Kidney epithelial cell (primary cell): ENCODE data around the gene PPP1R14C. TPM values are rescaled to one million over a fixed set of nuclear protein-coding genes. Genes with fewer than 3 reads are reported as not detected.

Experiments
- DNase-seq: peaks from one replicate; pipeline ENCODE4 v3.0.0-alpha.2; 2010; ENCODE audit warnings: low read depth
- H3K27me3 ChIP-seq: 2 replicates; pipeline ENCODE4 v1.6.0; 2011; ENCODE audit warnings: low read length; ENCODE audit not compliant: control insufficient read depth, insufficient read depth
- H3K36me3 ChIP-seq: 2 replicates; pipeline ENCODE4 v1.5.1; 2011; ENCODE audit warnings: low read length; ENCODE audit not compliant: control insufficient read depth, insufficient read depth
- H3K4me3 ChIP-seq: 2 replicates; pipeline ENCODE4 v1.5.1; 2011; ENCODE audit warnings: low read depth, mild to moderate bottlenecking, control low read depth, low read length
- total RNA-seq: library from RNA; depleted of rRNA; stranded (reverse); fragments of >200 nt; gene quantifications from 2 replicates; pipeline ENCODE4 v1.2.3, GENCODE V29; 2015
- TF ChIP-seq, protein P1 (sequence below): IDR thresholded peaks from 2 replicates; pipeline ENCODE4 v1.5.1; 2011; ENCODE audit warnings: mild to moderate bottlenecking, moderate library complexity, low read length, control low read depth, inconsistent platforms; ENCODE audit not compliant: insufficient read depth, poor library complexity, severe bottlenecking

PPP1R14C gene
- total RNA-seq, 1 donor from 2014 or later, result 45.5 TPM

DNA sequence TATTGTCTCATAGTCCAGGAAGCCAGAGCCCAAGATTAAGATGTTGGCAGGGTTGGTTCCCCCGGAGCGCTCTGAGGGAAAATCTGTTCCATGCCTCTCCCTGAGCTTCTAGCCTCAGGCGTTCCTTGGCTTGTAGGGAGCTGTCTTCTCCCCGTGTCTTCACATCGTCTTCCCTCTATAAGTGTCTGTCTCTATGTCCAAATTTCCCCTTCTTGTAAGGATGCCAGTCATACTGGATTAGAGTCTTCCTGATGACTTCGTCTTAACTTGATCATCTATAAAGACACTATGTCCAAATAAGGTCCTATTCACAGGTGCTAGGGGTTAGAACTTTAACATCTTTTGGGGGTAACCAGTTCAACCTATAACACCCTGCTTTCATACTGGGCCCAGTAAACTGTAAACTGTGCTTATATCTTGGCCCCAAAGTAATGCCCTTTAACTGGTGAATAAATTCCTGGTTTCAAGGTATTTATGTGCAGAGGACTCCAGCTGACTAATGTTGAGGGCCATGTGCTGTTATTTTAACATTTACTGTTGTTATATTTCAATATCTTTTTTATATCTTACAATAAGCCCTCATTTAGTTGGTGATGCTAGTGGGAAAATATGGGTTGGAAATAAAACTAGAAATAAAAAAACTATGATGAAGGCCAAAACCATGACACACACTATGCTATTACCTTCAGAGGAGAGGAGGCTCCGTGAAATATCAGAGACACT, 124.3 kb downstream of the PPP1R14C start:
- Histone ChIP-seq H3K36me3 (no peaks in the 10 kb centered on the region), H3K27me3 (no peaks in the 10 kb centered on the region), H3K4me3 (no peak overlapping the region)
- no peak for DNase-seq
- TF ChIP-seq, protein P1, sequence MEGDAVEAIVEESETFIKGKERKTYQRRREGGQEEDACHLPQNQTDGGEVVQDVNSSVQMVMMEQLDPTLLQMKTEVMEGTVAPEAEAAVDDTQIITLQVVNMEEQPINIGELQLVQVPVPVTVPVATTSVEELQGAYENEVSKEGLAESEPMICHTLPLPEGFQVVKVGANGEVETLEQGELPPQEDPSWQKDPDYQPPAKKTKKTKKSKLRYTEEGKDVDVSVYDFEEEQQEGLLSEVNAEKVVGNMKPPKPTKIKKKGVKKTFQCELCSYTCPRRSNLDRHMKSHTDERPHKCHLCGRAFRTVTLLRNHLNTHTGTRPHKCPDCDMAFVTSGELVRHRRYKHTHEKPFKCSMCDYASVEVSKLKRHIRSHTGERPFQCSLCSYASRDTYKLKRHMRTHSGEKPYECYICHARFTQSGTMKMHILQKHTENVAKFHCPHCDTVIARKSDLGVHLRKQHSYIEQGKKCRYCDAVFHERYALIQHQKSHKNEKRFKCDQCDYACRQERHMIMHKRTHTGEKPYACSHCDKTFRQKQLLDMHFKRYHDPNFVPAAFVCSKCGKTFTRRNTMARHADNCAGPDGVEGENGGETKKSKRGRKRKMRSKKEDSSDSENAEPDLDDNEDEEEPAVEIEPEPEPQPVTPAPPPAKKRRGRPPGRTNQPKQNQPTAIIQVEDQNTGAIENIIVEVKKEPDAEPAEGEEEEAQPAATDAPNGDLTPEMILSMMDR, result no peak

DNA sequence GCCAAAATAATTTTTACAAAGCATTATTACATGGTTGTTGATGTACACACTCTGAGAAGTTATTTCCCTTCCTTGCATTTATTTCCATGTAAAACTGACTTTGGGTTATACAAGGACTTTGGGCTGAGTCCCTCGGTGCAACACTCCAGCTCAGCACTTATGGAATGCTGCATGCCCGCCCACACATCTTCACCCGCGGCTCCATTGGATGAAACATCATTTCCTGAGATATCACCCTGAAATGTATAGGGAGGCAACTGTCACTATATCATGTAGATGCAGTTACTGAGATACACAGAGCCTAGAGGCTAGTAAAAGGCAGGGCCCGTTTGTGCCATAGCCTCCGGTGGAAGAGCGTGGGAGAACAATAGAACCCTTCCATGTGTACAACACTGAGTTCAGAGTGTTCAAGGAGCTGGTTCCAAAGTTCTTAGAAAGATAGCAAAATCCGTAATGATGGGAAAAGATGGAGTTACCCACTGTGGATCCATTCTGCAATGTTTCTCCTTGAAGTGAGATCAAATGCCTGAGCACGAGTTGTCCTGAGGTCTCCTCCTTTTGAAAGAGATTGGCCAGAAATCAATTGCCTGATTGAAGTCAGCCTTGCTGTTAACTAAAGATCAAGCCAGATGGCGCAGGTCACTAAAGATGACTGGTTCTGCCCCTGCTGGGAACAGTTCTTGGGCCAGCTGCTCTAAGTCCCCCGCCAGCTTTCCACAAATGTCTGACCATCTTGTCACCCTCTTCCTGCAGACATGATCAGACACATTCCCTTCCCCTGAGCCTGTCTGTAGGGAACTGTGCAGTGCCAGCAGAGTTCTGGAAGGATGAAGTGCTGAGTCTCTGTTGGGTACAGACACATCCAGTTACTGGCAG, 125.1 kb downstream of the PPP1R14C start:
- TF ChIP-seq, protein P1, result no peak
- no peak for DNase-seq
- H3K27me3 ChIP-seq, result no peaks in the 10 kb centered on the region
- H3K4me3 ChIP-seq, result no peak overlapping the region
- H3K36me3 ChIP-seq, result no peaks in the 10 kb centered on the region

DNA sequence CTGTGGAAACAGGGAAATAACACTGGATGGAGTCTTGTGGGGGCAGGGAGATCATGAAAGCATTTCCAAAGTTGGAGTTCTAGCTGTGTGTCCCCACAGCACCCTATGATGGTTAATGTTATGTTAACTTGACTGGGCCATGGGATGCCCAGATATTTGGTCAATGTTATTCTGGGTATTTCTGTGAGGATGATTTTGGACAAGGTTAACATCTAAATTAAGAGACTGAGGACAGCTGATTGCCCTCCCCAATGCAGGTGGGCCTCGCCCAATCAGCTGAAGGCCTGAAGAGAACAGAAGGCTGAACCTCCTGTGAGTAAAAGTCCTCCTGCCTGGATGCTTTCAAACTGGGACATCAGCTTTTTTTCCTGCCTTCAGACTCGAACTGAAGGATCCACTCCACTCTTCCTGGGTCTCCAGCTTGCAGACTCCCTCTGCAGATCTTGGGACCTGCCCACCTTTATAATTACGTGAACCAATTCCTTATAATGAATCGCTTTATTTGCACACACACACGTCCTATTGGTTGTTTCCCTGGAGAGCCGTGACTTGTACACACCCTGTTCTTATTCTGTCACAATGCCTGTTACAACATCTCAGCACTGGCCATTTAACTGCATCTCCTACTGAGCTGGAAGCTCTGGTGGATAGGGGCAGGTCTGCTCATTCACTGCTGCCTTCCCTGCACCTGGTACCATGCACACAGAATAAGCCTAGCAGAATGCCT, 126.4 kb downstream of the PPP1R14C start:
- TF ChIP-seq, protein P1, result no peak
- Histone ChIP-seq H3K36me3 (no peaks in the 10 kb centered on the region), H3K27me3 (no peaks in the 10 kb centered on the region), H3K4me3 (no peak overlapping the region)
- no peak for DNase-seq

DNA sequence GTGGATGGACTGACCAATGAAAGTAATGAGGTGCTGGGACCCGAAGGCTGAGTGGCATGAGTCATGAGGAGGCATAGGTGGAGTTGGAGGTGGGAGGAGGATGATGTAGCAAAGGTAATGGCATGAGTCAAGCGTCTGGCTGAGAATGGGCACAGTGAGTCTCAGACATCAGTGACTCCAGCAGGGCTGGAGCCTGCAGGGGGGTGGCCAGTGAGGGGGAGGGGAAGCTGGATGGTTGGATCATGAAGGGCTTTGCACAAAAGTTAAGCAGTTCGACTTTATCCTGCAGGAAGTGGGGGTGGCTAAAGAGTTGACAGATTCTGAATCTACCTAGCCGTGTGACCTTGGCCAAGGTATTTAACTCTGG, 127.0 kb downstream of the PPP1R14C start:
- DNase-seq, result peak; percentile 99
- Histone ChIP-seq H3K36me3 (no peaks in the 10 kb centered on the region), H3K4me3 (no peak overlapping the region), H3K27me3 (no peaks in the 10 kb centered on the region)
- TF ChIP-seq, protein P1, result no peak

DNA sequence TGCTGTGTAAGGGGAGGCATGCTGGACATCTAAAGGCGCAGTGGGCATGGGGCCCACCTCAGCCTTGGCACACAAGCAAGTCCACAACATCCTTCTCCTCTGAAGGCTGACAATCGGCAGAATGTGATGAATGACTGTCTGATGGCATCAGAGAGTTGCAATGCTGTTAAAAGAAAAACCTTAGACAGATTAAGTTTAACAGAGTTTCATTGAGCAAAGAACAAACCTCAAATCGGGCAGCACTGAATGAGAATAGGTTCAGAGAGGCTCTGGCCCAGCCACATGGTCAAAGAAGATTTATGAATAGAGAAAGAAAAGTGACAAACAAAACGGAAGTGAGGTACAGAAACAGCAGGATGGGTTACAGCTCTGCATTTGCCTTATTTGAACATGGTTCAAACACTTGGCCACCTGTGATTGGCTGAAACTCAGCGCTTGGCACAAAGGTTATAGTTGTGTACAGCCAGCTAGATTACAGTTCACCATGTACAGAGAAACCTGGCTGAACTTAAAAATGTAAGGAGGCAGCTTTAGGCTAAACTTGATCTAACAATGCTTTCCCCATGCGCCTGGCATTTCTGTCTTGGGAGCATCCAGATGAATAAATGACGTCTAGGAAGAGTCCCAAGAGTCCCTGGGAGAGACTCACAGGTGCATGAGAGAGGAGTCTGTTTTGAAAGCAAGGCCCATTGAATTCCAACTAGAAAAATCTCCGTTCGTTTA, 127.6 kb downstream of the PPP1R14C start:
- no peaks in the 10 kb centered on the region for H3K27me3 ChIP-seq
- H3K36me3 ChIP-seq, result no peaks in the 10 kb centered on the region
- TF ChIP-seq, protein P1, result no peak
- DNase-seq, result no peak
- H3K4me3 ChIP-seq, result no peak overlapping the region
